Dendritic cell treated with granulocyte-macrophage colony-stimulating factor and Interleukin-4, amounts not matched to agents 40 ng/mL and 50 ng/mL, for 4 days (primary cell): ENCODE results near the gene ENTR1.
"Not testable (repeated sequence)": the region's sequence is repeated elsewhere in the genome, so short reads cannot be mapped to it uniquely, and the experiment has no call there.

Experiments used
- H3K27ac Mint-ChIP-seq: one replicate; pipeline ENCODE4 v1.8.0; 2022; ENCODE audit warnings: mild to moderate bottlenecking, mixed read lengths
- H3K27me3 Mint-ChIP-seq: one replicate; pipeline ENCODE4 v1.8.0; 2022; ENCODE audit warnings: mild to moderate bottlenecking, mixed read lengths
- H3K36me3 Mint-ChIP-seq: one replicate; pipeline ENCODE4 v1.8.0; 2022; ENCODE audit warnings: low read depth, mixed read lengths
- H3K4me1 Mint-ChIP-seq: one replicate; pipeline ENCODE4 v1.8.0; 2022; ENCODE audit warnings: low read depth, mixed read lengths
- H3K4me3 Mint-ChIP-seq: one replicate; pipeline ENCODE4 v1.8.0; 2022; ENCODE audit warnings: mild to moderate bottlenecking, moderate library complexity, mixed read lengths
- H3K9me3 Mint-ChIP-seq: one replicate; pipeline ENCODE4 v1.8.0; 2022; ENCODE audit warnings: mixed read lengths
- intact Hi-C: fragments of 100-400 bp; cut with micrococcal nuclease; formaldehyde crosslinking; loops from one replicate; pipeline ENCODE4 v1.15.0; 2022

ENTR1 gene

GRCh38 chr9:136433043-136433715, 22.8 kb upstream of the ENTR1 start:
- H3K4me1 Mint-ChIP-seq: peaks cover 25% of the 10 kb centered on the region
- H3K27ac Mint-ChIP-seq: no peak overlapping the region
- intact Hi-C loops: no loop called here

GRCh38 chr9:136432591-136432990, 22.2 kb upstream of the ENTR1 start:
- no peaks in the 10 kb centered on the region for H3K9me3 Mint-ChIP-seq
- intact Hi-C loops: no loop called here
- H3K4me1 Mint-ChIP-seq: peaks cover 19% of the 10 kb centered on the region
- H3K36me3 Mint-ChIP-seq: peaks cover 86% of the 10 kb centered on the region
- no peak overlapping the region for H3K4me3 Mint-ChIP-seq
- H3K27me3 Mint-ChIP-seq: no peaks in the 10 kb centered on the region
- no peak overlapping the region for H3K27ac Mint-ChIP-seq

More at GRCh38 chr9:136433043-136433715, 22.8 kb upstream of the ENTR1 start:
- no peaks in the 10 kb centered on the region for H3K9me3 Mint-ChIP-seq
- no peak overlapping the region for H3K4me3 Mint-ChIP-seq
- peaks cover 89% of the 10 kb centered on the region for H3K36me3 Mint-ChIP-seq
- H3K27me3 Mint-ChIP-seq: no peaks in the 10 kb centered on the region

- Mint-ChIP-seq H3K4me1 (peaks cover 12% of the 10 kb centered on the region), H3K27me3 (no peaks in the 10 kb centered on the region), H3K4me3 (no peak overlapping the region), H3K27ac (no peak overlapping the region), H3K9me3 (no peaks in the 10 kb centered on the region), H3K36me3 (peaks cover 86% of the 10 kb centered on the region)
- intact Hi-C loops: no loop called here
These were observed 21.5 kb upstream of the ENTR1 start for GRCh38 chr9:136431782-136432350.

GRCh38 chr9:136430588-136431234, 20.3 kb upstream of the ENTR1 start:
- intact Hi-C loops: no loop called here
- Mint-ChIP-seq H3K9me3 (no peaks in the 10 kb centered on the region), H3K27ac (no peak overlapping the region), H3K4me1 (peaks cover under 1% of the 10 kb centered on the region), H3K27me3 (no peaks in the 10 kb centered on the region), H3K36me3 (peaks cover 85% of the 10 kb centered on the region), H3K4me3 (no peak overlapping the region)

- H3K4me3 Mint-ChIP-seq: no peak overlapping the region
- no peaks in the 10 kb centered on the region for H3K9me3 Mint-ChIP-seq
- H3K4me1 Mint-ChIP-seq: no peaks in the 10 kb centered on the region
- no peaks in the 10 kb centered on the region for H3K27me3 Mint-ChIP-seq
- H3K27ac Mint-ChIP-seq: no peak overlapping the region
- intact Hi-C loops: no loop called here
- H3K36me3 Mint-ChIP-seq: peaks cover 85% of the 10 kb centered on the region
These were observed 19.5 kb upstream of the ENTR1 start for GRCh38 chr9:136429683-136430491.

GRCh38 chr9:136429075-136429628, 18.7 kb upstream of the ENTR1 start:
- H3K4me3 Mint-ChIP-seq: no peak overlapping the region
- peaks cover 85% of the 10 kb centered on the region for H3K36me3 Mint-ChIP-seq
- no peaks in the 10 kb centered on the region for H3K27me3 Mint-ChIP-seq
- H3K4me1 Mint-ChIP-seq: no peaks in the 10 kb centered on the region
- H3K9me3 Mint-ChIP-seq: no peaks in the 10 kb centered on the region
- H3K27ac Mint-ChIP-seq: no peak overlapping the region
- intact Hi-C loops: no loop called here

GRCh38 chr9:136426787-136427186, 16.4 kb upstream of the ENTR1 start:
- Mint-ChIP-seq H3K9me3 (no peaks in the 10 kb centered on the region), H3K27ac (no peak overlapping the region), H3K27me3 (no peaks in the 10 kb centered on the region), H3K4me1 (no peaks in the 10 kb centered on the region), H3K4me3 (no peak overlapping the region), H3K36me3 (peaks cover 85% of the 10 kb centered on the region)
- intact Hi-C loops: no loop called here

- H3K27me3 Mint-ChIP-seq, H3K4me1 Mint-ChIP-seq, H3K4me3 Mint-ChIP-seq, H3K27ac Mint-ChIP-seq, H3K9me3 Mint-ChIP-seq, intact Hi-C loops: not testable (repeated sequence)
- peaks cover 90% of the 10 kb centered on the region for H3K36me3 Mint-ChIP-seq
These were observed 15.0 kb upstream of the ENTR1 start for GRCh38 chr9:136425367-136425766.

- Mint-ChIP-seq H3K27ac (no peak overlapping the region), H3K4me1 (no peaks in the 10 kb centered on the region), H3K4me3 (no peak overlapping the region), H3K27me3 (no peaks in the 10 kb centered on the region), H3K36me3 (peaks cover 90% of the 10 kb centered on the region), H3K9me3 (no peaks in the 10 kb centered on the region)
- intact Hi-C loops: no loop called here
These were observed 14.4 kb upstream of the ENTR1 start for GRCh38 chr9:136424750-136425362.

- no peaks in the 10 kb centered on the region for H3K9me3 Mint-ChIP-seq
- H3K4me3 Mint-ChIP-seq: no peak overlapping the region
- intact Hi-C loops: no loop called here
- H3K27me3 Mint-ChIP-seq: no peaks in the 10 kb centered on the region
- H3K27ac Mint-ChIP-seq: no peak overlapping the region
- peaks cover 90% of the 10 kb centered on the region for H3K36me3 Mint-ChIP-seq
- H3K4me1 Mint-ChIP-seq: no peaks in the 10 kb centered on the region
These were observed 13.2 kb upstream of the ENTR1 start for GRCh38 chr9:136423432-136424146.

- H3K36me3 Mint-ChIP-seq: peaks cover 96% of the 10 kb centered on the region
- intact Hi-C loops: no loop called here
- no peak overlapping the region for H3K27ac Mint-ChIP-seq
- no peaks in the 10 kb centered on the region for H3K4me1 Mint-ChIP-seq
- no peak overlapping the region for H3K4me3 Mint-ChIP-seq
- H3K27me3 Mint-ChIP-seq: no peaks in the 10 kb centered on the region
- H3K9me3 Mint-ChIP-seq: no peaks in the 10 kb centered on the region
These were observed 12.5 kb upstream of the ENTR1 start for GRCh38 chr9:136422876-136423275.

GRCh38 chr9:136421791-136422190, 11.4 kb upstream of the ENTR1 start:
- intact Hi-C loops: no loop called here
- Mint-ChIP-seq H3K4me1 (no peaks in the 10 kb centered on the region), H3K9me3 (no peaks in the 10 kb centered on the region), H3K27me3 (no peaks in the 10 kb centered on the region), H3K4me3 (no peak overlapping the region), H3K27ac (no peak overlapping the region), H3K36me3 (peaks cover 98% of the 10 kb centered on the region)

GRCh38 chr9:136419092-136419420, 8.6 kb upstream of the ENTR1 start:
- H3K36me3 Mint-ChIP-seq: peaks cover 100% of the 10 kb centered on the region
- H3K27me3 Mint-ChIP-seq: no peaks in the 10 kb centered on the region
- H3K4me3 Mint-ChIP-seq: no peak overlapping the region
- no peaks in the 10 kb centered on the region for H3K4me1 Mint-ChIP-seq
- intact Hi-C loops: no loop called here
- H3K27ac Mint-ChIP-seq: no peak overlapping the region
- no peaks in the 10 kb centered on the region for H3K9me3 Mint-ChIP-seq
